GM10266 (cell line): ENCODE data around the gene GMDS.

Source experiments
- DNase-seq: peaks from one replicate; pipeline ENCODE4 v3.0.0; 2012; ENCODE audit errors: extremely low spot score
- TF ChIP-seq, protein P1 (sequence below): IDR thresholded peaks from 2 replicates; pipeline ENCODE4 v1.5.1; 2012; ENCODE audit warnings: mild to moderate bottlenecking, low read depth; ENCODE audit not compliant: control insufficient read depth, insufficient read depth; ENCODE audit errors: missing control alignments

The GMDS gene

DNA sequence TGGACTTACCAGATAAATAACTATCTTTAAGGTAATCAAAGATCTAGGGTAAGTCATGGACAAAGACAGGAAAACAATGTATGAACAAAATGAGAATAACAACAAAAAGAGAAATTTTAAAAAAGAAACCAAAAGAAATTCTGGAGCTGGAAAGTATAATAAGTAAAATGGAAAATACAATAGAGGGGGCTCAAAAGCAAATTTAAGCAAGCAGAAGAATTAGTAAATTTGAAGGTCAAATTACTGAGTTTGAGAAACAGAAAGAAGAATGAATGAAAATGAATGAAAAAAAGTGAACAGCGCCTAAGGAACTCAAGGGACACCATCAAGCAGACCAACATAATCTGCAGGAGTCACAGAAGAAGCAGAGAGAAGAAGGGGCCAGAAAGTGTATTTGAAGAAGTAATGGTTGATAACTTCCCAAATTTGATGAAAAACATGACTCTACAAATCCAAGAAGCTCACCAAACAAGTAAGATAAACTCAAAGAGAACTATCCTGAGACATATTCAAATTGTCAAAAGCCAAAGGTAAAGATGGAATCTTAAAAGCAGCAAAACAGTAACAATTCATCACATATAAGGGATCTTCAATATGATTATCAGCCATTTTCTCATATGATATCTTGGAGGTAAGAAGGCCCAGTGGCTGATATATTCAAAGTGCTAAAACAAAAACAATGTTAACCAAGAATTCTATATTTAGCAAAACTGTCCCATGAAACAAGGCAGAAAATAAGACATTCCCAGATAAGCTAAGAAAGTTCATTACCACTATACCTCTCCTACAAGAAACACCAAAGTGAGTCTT, 417.2 kb downstream of the GMDS start:
- DNase-seq: no peak
- TF ChIP-seq, protein P1, sequence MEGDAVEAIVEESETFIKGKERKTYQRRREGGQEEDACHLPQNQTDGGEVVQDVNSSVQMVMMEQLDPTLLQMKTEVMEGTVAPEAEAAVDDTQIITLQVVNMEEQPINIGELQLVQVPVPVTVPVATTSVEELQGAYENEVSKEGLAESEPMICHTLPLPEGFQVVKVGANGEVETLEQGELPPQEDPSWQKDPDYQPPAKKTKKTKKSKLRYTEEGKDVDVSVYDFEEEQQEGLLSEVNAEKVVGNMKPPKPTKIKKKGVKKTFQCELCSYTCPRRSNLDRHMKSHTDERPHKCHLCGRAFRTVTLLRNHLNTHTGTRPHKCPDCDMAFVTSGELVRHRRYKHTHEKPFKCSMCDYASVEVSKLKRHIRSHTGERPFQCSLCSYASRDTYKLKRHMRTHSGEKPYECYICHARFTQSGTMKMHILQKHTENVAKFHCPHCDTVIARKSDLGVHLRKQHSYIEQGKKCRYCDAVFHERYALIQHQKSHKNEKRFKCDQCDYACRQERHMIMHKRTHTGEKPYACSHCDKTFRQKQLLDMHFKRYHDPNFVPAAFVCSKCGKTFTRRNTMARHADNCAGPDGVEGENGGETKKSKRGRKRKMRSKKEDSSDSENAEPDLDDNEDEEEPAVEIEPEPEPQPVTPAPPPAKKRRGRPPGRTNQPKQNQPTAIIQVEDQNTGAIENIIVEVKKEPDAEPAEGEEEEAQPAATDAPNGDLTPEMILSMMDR: no peak

DNA sequence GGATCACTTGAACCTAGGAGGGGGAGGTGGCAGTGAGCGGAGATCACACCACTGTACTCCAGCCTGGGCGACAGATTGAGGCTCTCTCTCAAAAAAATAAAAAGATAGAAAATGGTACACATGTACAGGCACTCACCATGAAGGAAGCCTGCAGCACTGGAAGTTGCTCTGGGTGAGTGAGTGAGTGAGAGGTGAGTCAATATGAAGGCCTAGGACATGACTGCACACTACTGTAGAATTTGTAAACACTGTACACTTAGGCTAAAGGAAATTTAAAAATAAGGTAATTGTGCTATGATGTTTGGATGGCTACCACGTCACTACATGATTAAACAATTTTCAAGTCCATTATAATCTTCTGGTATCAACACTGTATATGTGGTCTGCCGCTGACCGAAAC, 419.5 kb downstream of the GMDS start:
- TF ChIP-seq, protein P1: no peak
- DNase-seq: no peak

DNA sequence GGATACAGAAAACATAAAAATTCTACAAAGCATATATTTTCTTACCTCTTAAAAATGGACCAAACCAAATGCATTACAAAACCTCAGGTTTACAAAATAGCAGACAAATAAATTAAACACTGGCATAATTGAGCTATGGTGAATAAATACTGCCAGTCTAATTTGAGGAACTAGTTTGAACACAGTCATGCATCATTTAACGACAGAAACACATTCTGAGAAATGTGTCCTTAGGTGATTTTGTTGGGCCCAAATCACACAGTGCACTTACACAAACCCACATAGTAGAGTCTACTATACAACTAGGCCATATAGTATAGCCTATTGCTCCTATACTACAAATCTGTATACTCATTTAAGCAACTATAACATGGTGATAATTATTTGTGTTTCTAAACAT, 420.1 kb downstream of the GMDS start:
- TF ChIP-seq, protein P1: no peak
- DNase-seq: no peak

DNA sequence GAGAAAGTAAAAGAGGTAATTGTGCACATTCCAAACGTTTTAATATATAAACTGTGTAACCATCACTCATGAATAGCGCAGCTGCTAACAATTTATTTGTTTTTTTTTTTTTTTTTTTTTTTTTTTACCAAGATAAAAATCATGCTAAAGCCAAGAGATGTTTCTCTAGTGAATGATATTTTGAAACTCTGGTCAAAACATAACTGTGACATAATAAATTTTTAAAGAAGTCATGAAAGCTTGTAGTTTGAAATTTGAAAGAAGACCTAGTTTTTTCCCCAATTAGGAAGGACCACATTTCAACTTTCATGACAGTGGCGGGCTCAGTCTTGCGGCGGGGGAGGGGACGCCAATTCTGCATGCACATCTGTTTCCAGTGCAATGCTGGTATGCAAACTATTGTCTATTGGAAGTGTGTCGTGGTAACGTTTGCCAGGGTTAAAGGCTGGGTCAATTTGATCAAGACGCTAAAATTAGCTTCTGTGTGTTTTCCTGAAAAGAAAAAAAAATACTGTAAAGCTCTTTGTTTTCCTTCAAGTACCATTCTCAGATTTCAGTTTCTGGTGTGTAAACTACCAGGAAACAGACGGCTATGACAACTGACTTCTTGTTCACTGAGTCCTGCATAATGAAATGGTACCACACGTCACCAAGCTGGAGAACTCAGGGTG, 423.8 kb downstream of the GMDS start:
- DNase-seq: no peak
- TF ChIP-seq, protein P1: no peak

DNA sequence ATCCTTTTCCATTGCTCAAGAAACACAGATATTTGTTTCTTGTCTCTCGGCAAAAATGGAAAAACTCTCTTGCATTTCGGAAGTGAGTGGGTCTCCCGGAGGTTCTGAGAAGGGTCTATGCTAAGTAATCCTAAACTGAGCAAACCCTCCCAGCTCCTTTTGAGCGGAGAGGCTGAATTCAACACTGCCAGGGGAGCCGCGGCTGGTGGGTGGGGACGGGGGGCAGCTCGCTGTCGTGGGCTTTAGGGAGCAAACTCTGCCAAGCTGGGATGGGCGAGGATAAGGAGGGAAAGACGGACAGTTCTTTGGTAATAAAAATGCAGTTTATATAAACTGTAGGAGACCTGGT, 424.3 kb downstream of the GMDS start:
- DNase-seq: no peak
- TF ChIP-seq, protein P1: no peak

DNA sequence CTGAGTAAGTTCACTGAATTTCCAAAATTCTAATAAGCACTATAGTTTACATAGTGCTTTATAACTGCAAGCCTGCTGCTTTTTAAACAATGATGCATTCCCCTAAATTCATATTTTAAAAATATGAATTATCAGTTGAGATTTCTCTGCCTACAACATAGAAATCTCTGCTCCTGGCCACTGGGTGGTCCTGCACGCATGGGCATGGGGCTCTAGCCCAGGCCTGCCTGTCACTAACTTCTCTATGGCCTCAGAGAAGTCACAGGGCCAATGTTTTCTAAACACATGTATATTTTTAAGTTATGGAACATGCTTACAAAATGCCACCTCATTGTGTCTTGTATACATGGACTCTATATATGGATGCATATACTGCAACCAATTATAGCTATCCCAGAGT, 424.7 kb downstream of the GMDS start:
- no peak for DNase-seq
- TF ChIP-seq, protein P1: no peak

DNA sequence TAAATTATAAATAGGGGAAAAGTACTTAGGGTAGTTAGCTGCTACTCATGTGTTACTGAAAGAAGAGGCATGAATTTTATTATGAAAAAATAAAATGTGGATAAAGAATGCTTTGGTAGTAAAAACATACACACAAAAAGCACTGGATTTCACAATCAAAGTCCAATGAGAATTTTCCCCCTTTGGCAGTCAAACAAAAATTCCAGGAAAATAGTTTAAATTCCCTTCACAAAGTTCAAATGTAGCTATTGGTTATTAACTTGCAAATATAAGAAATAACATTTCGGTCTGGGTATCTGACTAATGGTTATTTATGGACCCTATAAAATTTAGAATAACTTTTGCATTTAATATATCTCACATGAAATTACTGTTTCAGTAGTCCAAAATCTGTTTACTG, 425.2 kb downstream of the GMDS start:
- DNase-seq: no peak
- TF ChIP-seq, protein P1: no peak
